Astrocyte of the hippocampus (primary cell): ENCODE data around the gene KIF20B.
"Not testable (repeated sequence)": the region's sequence is repeated elsewhere in the genome, so short reads cannot be mapped to it uniquely, and the experiment has no call there.

Source experiments
- DNase-seq: peaks from one replicate; pipeline ENCODE4 v3.0.0; 2011; ENCODE audit warnings: low read depth, low spot score

KIF20B gene

GRCh38 chr10:89783406-89783805 lies 82.0 kb downstream of the KIF20B start:
- no peak for DNase-seq

GRCh38 chr10:89785095-89785494 lies 83.7 kb downstream of the KIF20B start:
- no peak for DNase-seq

- no peak for DNase-seq
These were observed 87.9 kb downstream of the KIF20B start for GRCh38 chr10:89789188-89789877.

GRCh38 chr10:89792187-89792586 lies 90.8 kb downstream of the KIF20B start:
- no peak for DNase-seq

DNA sequence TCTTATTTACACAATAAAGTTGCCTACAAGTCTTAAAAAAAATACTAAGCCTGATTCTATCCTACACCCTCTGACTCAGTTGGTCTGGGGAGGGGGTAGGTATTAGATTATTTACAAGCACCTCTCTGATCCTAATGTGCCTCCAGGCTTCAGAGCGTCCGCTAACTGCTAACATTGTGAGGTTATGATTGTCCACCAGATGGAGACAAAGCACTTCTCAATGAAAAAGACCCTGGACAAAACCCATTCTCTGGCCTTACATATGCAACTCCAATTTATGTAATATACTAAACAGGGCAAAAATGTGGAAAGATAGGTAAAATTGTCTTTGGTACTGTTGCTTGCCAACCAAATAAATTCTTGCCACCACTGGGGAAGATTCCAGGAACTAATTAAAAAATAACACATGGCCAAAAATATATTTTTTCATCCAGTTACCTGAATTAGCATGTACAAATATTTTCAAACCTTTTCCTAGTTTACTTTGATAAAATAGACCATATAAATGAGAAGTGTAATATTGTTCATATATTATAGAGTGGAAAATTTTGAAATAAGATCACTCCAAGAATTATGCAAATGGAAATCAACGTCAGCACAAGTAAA lies 92.4 kb downstream of the KIF20B start:
- peak; percentile 88 for DNase-seq

DNA sequence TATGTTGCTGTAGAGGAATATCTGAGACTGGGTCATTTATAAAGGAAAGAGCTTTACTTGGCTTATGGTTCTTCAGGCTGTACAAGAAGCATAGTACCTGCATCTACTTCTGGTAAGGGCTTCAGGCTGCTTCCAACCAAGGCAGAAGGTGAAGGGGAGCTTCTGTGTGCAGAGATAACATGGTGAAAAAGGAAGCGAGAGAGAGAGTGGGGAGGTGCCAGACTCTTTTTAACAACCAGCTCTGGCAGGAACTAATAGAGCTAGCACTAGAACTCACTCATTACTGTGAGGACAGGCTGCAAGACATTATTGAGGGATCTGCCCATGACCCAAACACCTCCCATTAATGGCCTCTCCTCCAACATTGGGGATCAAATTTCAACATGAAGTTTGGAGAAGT lies 94.5 kb downstream of the KIF20B start:
- no peak for DNase-seq

GRCh38 chr10:89798092-89798491 lies 96.7 kb downstream of the KIF20B start:
- DNase-seq, result no peak

GRCh38 chr10:89799573-89799972 lies 98.2 kb downstream of the KIF20B start:
- DNase-seq, result no peak

- no peak for DNase-seq
These were observed 104.2 kb downstream of the KIF20B start for GRCh38 chr10:89805599-89806013.

GRCh38 chr10:89808842-89809241 lies 107.5 kb downstream of the KIF20B start:
- no peak for DNase-seq

DNA sequence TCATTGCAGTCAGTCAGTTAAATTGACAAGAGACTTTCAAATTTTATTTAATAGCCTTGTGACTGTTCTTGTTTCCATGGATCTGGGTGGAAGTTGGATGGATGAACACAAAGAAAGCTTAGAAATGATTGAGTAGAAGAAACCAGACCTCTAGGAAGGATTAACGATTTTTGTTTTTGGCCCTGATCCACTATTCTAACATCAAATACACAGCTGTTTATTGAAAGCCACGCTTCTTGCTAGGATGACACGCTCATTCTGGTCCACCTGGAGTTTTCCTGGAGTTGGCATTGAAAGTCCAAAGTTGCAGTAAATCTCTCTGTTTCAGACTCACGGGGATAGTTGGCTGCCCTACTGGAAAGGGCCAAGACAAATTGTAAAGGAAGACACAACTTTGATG lies 108.4 kb downstream of the KIF20B start:
- no peak for DNase-seq

DNA sequence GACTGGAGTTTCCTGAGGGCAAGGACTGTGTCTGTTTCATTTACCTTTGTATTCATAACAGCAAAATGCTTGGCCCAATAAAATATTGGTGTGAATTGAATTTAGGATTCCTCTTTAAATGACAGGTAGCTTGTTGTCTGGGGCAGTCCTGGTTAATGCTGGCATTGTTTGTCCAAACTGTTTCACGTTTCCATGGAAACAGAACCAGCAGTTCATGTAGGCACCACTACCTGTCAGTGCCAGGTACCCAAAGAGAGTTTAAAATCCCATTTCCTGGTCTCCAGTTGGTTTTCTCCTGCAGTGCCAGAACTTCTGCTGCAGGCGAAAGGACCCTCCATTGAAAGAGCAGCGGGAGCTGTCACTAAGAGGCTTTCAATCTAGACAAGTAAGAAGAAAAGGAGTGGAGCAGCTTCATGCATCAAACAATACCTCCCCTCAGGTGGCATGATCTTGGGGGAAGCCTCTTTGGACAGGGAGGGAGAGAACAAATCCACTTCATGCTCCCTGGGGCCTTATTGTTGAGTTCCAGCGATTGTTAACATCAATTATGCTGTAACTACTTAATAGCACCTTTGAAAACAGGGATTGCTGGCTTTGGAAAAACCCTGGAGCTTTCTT lies 109.6 kb downstream of the KIF20B start:
- no peak for DNase-seq

GRCh38 chr10:89813546-89813945 lies 112.2 kb downstream of the KIF20B start:
- DNase-seq, result no peak

DNA sequence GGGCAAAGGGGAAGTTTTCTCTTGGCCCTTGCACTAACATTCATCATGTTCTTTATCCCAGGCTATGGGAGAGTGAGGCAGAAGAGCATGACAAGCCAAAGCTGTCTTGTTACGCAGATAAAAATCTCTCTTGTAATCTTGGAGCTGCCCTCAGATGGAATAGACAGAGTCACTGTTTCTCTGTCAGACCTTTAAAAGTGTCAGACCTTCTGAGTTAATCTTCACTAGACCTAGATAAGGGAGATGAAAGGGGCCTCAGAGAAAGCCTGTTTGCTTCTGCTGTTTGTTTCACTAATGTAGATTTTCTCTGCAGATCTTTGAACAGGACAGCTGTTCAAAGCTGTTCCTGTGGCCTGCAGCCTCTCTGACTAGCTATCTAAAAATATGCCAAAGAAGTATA lies 112.9 kb downstream of the KIF20B start:
- no peak for DNase-seq

- no peak for DNase-seq
These were observed 113.9 kb downstream of the KIF20B start for GRCh38 chr10:89815049-89815853.

DNA sequence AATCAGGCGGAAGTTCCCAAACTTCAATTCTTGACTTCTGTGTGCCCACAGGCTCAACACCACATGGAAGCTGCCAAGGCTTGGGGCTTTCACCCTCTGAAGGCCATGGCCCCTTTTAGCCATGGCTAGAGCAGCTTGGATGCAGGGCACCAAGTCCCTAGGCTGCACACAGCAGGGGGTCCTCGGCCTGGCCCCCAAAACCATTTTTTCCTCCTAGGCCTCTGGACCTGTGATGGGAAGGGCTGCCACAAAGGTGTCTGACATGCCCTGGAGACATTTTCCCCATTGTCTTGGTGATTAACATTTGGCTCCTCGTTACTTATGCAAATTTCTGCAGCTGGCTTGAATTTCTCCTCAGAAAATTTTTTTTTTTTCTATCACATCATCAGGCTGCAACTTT lies 117.6 kb downstream of the KIF20B start:
- not testable (repeated sequence) for DNase-seq
